Measurements from ENCODE around the gene DNAJC22.

The DNAJC22 gene

DNA sequence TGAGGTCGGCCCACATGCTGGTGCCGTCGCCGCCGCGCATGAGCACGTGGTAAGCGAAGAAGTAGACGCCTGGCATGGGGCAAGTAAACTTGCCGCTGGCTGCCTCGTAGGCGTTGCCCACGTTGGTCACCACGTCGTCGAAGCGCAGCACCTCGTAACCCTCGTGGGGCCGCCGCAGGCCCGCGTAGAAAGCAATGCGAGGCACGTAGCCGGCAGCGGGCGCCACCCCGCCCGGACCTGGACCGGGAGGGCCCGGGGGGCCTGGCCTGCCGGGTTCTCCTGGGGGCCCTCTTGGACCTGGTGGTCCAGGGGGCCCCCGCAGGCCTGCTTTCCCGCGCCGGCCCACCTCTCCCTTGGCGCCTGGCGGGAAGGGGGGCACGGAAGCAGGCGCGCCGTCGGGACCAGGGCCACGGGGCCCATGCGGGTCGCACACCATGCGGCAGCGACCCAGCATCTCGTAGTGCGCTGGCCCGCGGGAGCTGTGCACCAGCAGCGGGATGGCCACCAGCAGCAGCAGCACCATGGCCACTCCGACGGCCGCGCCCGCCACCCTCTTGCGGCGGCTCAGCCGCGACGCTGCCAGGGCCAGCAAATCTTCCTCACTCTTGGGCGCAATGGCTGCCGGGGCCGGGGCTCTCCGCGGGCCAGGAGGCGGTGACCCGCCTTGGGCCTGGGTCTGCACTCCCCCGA is 10.6 kb upstream of the DNAJC22 start:
- TF ChIP-seq, protein P1, sequence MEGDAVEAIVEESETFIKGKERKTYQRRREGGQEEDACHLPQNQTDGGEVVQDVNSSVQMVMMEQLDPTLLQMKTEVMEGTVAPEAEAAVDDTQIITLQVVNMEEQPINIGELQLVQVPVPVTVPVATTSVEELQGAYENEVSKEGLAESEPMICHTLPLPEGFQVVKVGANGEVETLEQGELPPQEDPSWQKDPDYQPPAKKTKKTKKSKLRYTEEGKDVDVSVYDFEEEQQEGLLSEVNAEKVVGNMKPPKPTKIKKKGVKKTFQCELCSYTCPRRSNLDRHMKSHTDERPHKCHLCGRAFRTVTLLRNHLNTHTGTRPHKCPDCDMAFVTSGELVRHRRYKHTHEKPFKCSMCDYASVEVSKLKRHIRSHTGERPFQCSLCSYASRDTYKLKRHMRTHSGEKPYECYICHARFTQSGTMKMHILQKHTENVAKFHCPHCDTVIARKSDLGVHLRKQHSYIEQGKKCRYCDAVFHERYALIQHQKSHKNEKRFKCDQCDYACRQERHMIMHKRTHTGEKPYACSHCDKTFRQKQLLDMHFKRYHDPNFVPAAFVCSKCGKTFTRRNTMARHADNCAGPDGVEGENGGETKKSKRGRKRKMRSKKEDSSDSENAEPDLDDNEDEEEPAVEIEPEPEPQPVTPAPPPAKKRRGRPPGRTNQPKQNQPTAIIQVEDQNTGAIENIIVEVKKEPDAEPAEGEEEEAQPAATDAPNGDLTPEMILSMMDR (IDR thresholded peaks at IDR 0.05; ENCODE audit: low read depth, low read length): no peak
- DNase-seq (ENCODE audit: low read depth in 2 of 2): no peak
- H3K4me3 ChIP-seq (replicated peaks in 1 of 2; ENCODE audit: low read depth in 2 of 2, low read length in 2 of 2): no peak overlapping the region

DNA sequence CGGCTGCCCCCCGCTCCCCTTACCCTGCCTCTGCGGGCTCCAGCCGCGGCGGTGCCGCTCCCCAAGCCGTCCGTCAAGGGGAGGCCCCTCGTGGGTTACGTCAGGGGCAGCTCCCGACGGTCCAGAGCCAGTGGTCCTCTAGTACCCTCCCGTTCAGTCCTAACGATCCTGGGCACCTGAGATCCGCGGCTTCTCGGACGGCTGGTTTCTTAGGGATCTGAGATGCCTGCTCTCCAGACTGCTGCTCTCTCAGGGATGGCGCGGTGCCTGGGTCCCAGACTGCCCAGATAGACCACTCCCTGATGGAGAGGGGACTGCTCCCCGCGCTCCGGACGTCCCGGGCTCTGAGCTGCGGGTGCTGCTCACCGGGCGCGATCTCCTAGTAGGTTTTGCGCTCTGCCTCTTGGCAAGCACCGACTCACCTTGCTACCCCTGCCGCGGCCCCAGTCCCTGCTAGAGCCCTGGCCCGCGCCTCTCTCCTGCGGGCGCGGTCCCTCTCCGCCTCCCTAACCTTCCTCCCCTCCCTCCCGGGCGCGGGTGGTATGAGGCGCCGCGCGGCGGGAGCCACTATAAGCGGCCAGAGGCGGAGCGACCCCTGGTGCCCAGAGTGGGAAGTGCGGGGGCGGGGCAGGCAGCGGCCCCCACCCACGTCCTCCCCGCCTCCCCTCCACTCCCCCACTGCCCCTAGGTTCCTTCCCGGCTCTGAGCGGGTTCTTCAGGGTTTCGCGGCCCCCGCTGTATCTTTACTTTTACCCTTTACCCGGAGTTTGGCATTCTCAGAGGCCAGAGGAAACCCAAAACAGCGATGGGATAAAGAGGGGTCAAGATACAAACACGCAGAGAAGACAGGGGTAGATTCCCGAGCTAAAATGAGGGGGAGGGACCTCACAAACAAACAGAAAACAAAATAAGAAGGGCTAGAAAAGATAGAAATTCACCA is 9.8 kb upstream of the DNAJC22 start, which contains the start of gene C1QL4:
Gene C1QL4, minus strand, starts transcription at position 544 of the 940 bp plus-strand sequence. CDS start 711 bp downstream, outside the sequence.
- H3K4me3 ChIP-seq (replicated peaks in 1 of 2; ENCODE audit: low read depth in 2 of 2, low read length in 2 of 2): peak within 1 kb of the TSS; percentile 43 to 45
- peak; percentile 66 to 72 for DNase-seq (ENCODE audit: low read depth in 2 of 2)
- TF ChIP-seq, protein P1 (IDR thresholded peaks at IDR 0.05; ENCODE audit: low read depth, low read length): peak; percentile 85

DNA sequence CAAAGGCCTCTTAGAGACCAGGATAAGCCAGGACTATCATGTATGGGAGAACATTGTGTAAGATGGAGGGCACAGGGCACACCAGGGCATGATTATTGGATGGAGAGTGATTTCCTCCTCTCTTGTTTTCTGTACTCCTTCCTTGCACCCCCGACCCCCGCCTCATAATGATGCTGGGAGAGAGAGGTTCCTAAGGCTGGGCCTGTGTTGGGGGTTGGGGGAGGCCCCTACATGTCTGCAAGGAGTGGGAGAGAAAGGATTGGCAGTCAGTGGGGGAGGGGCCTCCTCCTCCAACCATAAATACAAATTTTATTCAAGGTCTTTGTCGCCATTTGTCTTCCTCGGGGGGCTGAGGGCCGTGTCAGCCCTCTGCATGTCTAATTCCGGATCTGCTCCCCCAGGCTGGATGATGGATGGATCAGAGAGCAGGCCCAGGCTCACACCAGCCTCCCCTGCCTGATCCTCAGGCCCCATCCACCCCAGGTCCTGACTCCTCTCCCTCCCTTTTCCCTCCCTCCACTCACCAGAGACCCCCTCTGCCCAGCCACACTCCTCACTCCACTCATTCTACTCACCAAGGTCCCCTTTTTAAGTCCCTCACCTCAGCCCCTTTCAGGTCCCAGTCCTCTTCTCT is 7.7 kb upstream of the DNAJC22 start:
- TF ChIP-seq, protein P1 (IDR thresholded peaks at IDR 0.05; ENCODE audit: low read depth, low read length): no peak
- no peak for DNase-seq (ENCODE audit: low read depth in 2 of 2)

DNA sequence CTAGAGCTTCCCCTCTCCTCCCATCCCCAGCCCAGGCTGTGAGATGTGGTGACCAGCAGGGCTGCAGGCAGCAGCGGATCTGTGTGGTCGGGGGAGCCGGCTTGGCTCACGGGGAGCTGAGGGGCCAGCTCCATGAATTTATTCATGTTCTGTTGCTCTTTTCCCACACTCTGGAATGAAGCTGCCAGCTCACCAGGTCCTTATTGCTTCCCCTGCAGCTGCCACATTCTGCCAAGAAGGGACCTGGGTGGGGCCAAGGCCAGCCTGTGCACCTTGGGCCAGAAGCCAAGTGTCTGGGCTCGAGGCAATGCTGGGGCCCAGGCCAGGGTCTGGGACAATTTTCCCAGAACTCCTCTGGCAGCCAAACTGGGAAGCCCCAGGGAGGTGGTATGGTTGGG is 7.2 kb upstream of the DNAJC22 start:
- TF ChIP-seq, protein P1 (IDR thresholded peaks at IDR 0.05; ENCODE audit: low read depth, low read length): no peak
- no peak overlapping the region for H3K4me3 ChIP-seq (replicated peaks in 1 of 2; ENCODE audit: low read depth in 2 of 2, low read length in 2 of 2)
- no peak for DNase-seq (ENCODE audit: low read depth in 2 of 2)

More for the DNA sequence above, 7.7 kb upstream of the DNAJC22 start:
- no peak overlapping the region for H3K4me3 ChIP-seq (replicated peaks in 1 of 2; ENCODE audit: low read depth in 2 of 2, low read length in 2 of 2)

DNA sequence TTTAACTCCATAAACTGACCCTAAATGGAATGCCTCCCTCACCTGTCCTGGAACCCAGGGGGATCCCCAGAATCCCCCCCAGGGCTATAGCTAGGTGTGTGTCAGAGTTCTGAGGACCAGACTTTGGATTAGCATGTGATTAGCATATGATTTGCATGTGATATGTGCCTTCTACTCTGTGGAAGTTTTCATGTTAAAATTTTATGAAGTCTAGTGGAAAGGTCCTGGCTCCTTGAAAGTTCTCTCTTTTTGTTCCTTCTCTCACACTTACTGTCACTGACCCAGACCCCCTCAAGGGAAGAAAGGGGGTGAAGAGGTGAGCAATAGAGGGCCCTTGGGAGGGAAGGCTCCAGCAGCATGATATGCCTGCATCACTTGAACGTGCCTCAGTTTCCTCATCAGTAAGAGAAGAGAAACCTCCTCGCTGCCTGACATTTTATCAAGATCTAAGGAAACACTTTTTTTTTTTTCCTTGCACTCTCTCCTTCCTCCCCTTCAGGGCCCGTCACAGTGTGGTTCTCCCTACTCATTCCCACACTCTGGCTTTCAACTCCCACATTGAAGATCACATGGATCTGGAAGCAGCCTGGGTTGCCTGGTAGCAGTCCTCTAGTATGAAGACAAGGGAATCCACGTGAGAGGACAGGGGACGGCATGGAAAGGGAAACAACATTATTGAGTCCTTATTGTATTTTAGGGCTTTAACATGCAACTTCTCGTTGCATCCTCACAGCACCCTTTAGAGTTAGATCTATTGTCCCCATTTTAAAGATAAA is 6.4 kb upstream of the DNAJC22 start:
- DNase-seq (ENCODE audit: low read depth in 2 of 2): no peak
- H3K4me3 ChIP-seq (replicated peaks in 1 of 2; ENCODE audit: low read depth in 2 of 2, low read length in 2 of 2): no peak overlapping the region
- TF ChIP-seq, protein P1 (IDR thresholded peaks at IDR 0.05; ENCODE audit: low read depth, low read length): no peak
